Stimulated activated CD8-positive, alpha-beta memory T cell treated with anti-CD3 and anti-CD28 coated beads, Interleukin-12 subunit alpha, Interleukin-12 subunit beta, amount 100 ng/mL, for 24 hours (primary cell): Measurements from ENCODE around the gene SGCB.

Experiments
- DNase-seq: peaks from one replicate; pipeline ENCODE4 v3.0.0-alpha.2; 2020; ENCODE audit errors: extremely low read depth

SGCB gene

DNA sequence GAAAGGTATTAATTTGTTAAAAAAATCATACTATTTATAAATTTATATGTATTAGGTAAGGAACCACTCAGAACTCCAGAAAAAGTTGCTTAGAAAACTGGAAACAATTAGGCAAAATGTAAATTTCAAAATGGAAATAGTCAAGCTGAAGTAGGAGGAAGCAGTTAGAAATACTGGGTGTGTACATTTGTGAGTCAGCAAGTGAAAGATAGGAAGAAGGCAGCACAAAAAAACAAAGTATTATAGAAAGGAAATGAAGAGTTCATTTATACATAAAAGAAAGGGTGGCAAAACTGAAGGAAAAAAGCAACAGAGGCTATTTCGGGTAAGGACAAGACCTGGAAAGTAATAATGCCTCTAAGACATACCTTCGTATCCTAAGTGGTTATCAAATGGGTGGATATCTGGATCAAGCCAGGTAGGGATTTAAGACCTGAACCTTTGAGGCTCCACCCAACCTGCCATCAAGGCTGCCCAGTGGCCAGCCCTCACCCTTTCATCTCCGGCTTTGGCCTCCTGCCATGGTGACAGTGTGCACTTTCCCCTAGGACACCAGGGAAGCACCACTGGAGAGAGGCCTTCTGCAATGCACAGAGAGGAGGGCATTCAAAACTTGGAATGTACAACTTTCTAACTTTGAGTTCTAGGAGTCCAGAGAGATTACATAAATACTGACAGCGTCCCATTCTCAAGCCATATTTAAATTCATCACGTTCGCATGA, 18.0 kb downstream of the SGCB start, which contains the start of gene LRRC66:
TSS of gene LRRC66 (minus strand) at position 428 of the 722 bp plus-strand sequence. CDS start 2,750 bp downstream, outside the sequence.
- no peak for DNase-seq

DNA sequence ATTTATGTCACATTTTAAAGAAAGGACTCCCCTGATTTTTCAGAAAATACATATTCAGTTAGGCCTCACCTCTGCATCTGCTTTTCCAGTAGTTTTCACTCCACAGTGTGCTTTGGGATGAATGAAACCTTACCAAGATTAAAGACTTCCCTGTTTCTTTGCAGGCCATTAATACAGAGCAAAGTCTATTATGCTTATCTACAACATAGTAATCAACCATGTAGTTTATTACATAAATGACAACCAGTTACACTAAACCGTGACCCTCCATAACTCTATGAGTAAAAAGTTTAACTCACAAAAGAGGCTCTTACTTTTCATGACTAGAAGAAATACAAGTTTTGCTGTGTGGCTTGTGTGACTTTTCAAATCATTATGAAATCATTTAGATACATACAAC, 20.3 kb downstream of the SGCB start:
- DNase-seq = no peak

DNA sequence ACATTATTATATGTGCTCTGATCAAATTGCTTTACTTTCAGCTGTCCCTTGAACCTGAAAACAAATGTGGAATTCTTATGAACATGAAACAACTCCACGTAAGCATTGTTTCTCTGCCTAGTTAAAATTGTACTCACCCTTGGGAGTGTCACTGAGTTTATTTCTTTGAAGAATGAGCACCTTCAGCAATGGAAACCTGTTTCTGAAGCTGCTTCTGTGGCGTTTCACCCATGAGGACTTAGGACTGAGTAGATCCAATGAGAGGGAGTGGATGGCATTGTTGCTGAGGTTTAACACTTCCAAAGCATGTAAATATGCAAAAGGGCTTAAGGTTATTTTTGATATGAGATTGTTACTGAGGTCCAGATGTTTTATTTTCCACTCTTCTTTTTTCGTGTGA, 21.1 kb downstream of the SGCB start:
- DNase-seq = no peak

DNA sequence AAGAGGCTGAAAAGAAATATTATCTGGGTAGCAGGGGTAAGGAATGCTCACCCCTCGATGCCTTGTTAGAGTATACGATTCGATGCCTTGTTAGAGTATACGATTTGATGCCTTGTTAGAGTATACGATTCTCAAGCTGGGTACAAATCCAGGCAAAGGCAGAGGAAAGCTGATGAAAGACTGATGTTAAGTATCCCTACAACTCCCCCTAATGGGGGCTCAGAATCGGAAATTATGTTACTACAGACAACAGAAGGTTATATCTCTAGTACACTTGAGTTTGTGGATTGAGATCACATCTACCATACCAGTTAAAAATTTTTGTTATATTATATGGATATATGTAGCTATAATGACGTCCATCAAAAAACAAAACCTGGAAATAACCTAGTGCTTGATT, 22.7 kb downstream of the SGCB start:
- DNase-seq = no peak

DNA sequence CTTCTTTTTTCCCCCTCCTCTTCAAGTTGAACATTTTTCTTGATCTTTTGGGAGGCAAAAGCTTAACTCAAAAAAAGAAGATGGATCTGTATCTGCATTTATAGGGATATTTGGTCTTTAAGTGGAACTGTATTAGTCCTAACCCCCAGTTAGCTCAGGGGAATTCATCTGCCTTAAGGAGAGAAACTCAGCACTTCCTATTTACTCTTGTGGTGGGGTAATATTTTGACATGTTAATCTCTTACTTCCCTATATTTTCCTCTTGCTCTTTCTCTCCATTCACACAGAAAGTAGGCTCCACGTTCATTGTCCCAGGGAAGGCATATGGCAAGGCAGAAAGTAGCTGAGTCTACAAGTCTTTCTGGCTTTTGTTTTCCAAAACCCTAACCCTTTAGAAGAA, 23.2 kb downstream of the SGCB start:
- DNase-seq = no peak

DNA sequence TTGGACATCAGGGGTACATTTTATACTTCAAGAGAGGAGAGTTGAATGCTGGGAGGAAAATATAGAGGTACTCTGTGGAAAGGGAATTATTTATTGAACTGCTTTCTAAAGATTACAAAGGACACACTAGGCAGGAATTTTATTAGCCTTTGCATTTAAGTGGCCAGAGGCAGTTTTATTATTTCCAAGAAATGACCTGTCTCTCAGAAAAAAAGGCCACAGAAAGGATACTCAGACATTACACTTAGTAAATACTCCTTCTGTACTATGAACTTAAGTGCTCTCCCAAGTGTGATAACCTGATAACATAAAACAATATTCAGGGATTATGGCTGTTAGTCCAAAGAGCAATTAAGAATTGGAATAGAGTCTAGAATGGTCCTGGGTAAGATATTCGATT, 25.4 kb downstream of the SGCB start:
- no peak for DNase-seq

DNA sequence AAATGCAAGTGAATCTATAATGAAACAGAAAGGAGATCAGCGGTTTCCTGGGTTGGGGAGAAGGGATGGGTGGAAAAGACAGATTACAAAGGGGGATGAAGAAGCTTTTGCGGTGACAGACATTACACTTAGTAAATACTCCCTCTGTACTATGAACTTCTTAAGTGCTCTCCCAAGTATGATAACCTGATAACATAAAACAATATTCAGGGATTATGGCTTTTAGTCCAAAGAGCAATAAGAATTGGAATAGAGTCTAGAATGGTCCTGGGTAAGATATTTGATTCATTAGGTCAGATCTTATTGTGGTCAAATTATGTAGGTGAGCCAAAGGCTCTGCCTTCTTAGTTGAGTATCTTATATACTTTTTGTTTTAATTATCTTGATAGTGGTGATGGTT, 27.1 kb downstream of the SGCB start:
- DNase-seq = no peak

DNA sequence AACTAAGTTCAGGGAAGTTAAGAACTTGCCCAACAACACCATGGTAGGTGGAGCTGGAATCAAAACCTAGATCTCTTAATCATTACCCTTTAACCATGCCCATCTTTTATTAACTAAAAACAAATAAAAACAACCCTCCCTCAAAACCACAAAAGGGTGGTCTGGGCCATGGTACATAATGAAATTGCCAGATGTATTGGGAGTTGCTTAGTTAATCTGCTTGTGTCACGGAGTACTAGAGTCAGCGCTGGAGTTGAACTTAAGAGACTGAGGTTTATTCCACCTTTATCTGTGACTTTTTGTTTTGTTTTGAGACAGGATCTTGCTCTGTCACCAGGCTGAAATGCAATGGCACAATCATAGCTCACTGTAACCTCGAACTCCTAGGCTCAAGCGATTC, 31.2 kb downstream of the SGCB start:
- no peak for DNase-seq

DNA sequence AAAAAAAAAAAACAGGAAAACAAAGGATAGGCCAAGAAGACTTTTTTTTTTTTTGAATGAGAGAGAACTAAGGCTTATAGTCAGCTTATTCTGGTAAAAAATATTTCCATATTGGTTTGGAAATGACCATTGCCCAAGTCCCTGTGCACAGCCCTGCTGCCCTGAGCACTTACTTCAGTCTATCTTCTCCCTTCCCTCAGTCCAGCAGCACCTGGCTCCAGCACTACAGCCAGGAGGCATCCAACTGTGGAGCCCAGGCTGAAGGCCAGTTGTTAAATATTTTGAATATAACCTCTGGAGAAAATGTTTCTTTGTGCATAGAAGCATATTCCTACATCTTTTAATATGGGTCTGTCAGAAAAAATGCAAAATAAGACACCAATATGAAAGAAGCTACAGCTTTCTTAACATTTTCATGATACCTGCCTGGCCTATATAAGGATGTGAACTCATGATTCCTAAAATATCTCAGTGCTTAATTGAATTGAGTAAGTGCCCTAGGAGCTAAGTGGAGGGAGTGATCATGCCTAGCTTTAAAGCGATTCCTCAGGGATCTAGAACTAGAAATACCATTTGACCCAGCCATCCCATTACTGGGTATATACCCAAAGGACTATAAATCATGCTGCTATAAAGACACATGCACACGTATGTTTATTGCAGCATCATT, 32.4 kb downstream of the SGCB start:
- no peak for DNase-seq

DNA sequence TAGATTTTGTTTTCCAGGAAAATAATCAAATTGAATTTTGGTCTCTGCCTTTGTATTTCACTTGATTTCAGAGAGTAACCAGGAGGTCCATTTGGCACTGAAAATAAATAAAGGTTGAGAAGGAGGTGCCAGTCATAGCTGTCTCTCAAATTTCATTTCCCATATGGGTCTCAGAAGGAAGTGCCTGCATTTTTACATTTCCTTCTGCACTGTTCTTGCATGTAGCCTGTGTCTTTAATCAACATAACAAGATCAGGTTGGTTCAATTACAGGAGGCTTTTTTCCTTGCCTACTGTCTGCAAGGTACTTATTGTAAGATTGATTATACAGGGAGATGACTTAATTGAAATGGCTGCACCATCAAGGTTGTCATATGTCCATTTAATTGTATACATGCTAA, 33.7 kb downstream of the SGCB start:
- DNase-seq = no peak

DNA sequence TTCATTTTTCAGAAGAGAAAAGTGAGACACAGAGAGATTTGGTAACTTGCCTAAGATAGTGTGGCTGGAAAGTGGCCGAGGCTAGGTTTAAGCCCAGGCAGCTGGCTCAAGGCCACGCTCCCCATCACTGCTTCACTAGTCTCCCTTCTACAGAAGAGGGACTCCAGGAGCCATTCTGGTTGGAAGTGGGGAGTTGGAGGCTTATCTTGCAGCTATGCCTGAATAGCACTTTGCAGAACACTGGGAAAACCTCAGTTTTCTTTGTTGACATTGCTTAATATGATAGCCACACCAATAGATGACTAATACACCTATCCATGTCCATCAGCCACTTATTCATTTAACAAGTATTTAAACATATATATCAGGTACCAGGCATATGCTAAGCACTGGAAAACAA, 36.5 kb downstream of the SGCB start:
- DNase-seq = no peak

DNA sequence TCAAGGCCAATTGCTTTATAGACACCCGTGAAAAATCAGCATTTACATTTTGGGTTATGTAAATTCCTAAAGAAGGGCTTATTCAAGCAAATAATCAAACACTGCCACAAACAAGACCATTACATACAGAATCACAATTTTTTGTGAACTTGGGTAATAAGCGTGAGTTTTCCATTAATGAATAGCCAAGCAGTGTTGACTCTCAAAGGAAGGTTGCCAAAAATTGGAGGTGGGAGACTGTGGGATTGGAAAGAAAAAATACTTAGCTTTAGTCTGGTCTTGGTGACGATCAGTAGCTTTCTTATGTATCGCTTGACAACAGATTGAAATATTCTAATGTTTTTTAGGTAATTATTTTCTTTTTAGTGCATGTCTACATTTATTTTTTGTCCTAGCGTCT, 38.8 kb downstream of the SGCB start:
- no peak for DNase-seq

DNA sequence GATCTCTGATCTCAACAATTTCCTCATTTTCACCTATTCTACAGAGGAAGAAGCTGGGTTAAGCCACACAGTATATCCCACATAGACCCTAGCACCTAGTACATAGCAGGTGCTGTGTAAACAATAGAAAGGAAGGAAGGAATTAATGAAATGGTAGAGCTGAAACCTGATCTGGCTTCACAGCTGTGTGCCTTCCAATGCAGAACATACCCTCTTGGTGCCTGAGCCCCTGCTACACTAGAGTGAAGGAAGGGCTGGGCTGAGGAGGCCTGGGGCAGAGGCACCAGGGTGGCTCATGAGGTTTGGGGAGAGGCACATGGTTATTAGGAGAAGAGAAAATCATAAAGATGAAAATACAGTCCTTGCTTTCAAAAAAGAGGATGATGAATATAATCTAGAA, 39.3 kb downstream of the SGCB start:
- no peak for DNase-seq

DNA sequence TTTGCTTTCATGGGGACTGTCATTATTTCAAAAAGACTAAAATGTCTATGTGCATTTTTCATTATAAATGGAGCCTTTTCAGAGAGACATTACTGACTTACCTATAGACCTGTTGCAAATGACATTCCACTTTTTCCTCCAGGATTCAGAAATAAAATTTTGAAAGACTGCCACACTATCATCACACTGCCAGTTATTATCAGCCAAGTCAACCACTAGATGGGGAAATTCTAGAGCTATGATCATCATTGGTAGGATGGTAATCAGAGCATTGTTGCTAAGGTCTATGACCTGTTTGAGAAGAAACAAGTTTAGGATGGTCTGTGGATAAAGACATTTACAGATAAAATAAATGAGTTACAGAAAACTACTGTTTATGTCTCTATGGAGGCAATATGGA, 40.5 kb downstream of the SGCB start:
- DNase-seq = no peak

DNA sequence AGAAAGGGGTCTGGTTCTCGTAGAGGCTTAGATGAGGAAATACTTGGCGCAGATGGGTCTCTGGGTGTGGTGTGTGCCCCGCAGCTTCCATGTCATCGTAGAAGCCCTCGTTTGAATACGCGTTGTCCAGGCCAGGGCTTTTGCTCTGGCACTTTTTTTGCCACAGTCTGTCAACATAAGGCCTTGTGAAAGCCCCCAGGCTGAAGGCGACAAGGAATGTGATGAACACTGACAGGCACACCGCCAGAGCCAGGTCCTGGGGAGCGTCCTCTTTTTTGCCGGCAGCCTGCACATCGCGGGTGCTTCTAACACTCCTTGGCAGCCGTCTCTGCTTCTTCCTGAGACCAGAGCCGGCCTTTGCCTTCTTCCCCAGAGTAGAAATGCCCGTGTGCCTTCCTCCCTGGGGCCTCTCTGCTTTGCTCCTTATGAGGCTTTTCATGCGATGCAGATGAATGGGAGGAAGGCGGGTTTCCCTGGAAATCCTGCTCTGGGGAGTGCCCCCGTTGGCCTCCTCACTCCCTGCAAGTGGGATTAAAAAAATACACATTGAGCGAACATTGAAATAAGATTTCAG, 42.4 kb downstream of the SGCB start:
- DNase-seq = no peak
